Endothelial cell (in vitro differentiated cells): ENCODE measurements around the gene RABGGTB. TPM values are rescaled to one million over a fixed set of nuclear protein-coding genes. Genes with fewer than 3 reads are reported as not detected.
"Not testable (repeated sequence)": the region's sequence is repeated elsewhere in the genome, so short reads cannot be mapped to it uniquely, and the experiment has no call there.

Experiments used
- DNase-seq: peaks from one replicate; pipeline ENCODE4 v3.0.0; 2021; ENCODE audit warnings: low spot score
- H3K27ac Mint-ChIP-seq: one replicate; pipeline ENCODE4 v1.8.0; 2021; ENCODE audit warnings: mixed read lengths, inconsistent platforms; ENCODE audit not compliant: unreplicated experiment
- H3K27me3 Mint-ChIP-seq: one replicate; pipeline ENCODE4 v1.8.0; 2021; ENCODE audit warnings: mild to moderate bottlenecking, moderate library complexity, mixed read lengths, inconsistent platforms; ENCODE audit not compliant: unreplicated experiment
- H3K36me3 Mint-ChIP-seq: one replicate; pipeline ENCODE4 v1.8.0; 2021; ENCODE audit warnings: mild to moderate bottlenecking, low read depth, mixed read lengths, inconsistent platforms; ENCODE audit not compliant: unreplicated experiment
- H3K4me1 Mint-ChIP-seq: one replicate; pipeline ENCODE4 v1.8.0; 2021; ENCODE audit warnings: mild to moderate bottlenecking, mixed read lengths, inconsistent platforms; ENCODE audit not compliant: unreplicated experiment
- H3K4me3 Mint-ChIP-seq: one replicate; pipeline ENCODE4 v1.8.0; 2021; ENCODE audit warnings: mild to moderate bottlenecking, mixed read lengths, inconsistent platforms; ENCODE audit not compliant: unreplicated experiment
- H3K9me3 Mint-ChIP-seq: one replicate; pipeline ENCODE4 v1.8.0; 2021; ENCODE audit warnings: mixed read lengths, inconsistent platforms; ENCODE audit not compliant: unreplicated experiment
- CTCF ChIP-seq: fragments of 200-600 bp; sonication (generic); IDR thresholded peaks from one replicate; pipeline ENCODE4 v1.5.0; 2021; ENCODE audit warnings: antibody characterized with exemption; ENCODE audit not compliant: unreplicated experiment
- total RNA-seq: library from RNA; stranded (reverse); fragmentation: NEBNext Ultra II Directional; extraction: Animal tissue kit (Norgen Biotek cat#: 25700); gene quantifications from one replicate; pipeline ENCODE4 v1.2.1, GENCODE V29; 2021; ENCODE audit not compliant: unreplicated experiment

Gene RABGGTB
- total RNA-seq, 1 donor from 2014 or later: 49.2 TPM

- Mint-ChIP-seq H3K9me3 (no peaks in the 10 kb centered on the region), H3K27me3 (no peaks in the 10 kb centered on the region), H3K4me1 (peaks cover 6% of the 10 kb centered on the region), H3K27ac (no peak overlapping the region), H3K4me3 (no peak overlapping the region), H3K36me3 (no peaks in the 10 kb centered on the region)
- no peak for DNase-seq
- TF ChIP-seq CTCF: no peak
Measured at GRCh38 chr1:75812065-75812464, 26.0 kb downstream of the RABGGTB start.

GRCh38 chr1:75823596-75823995, 37.5 kb downstream of the RABGGTB start:
- H3K4me3 Mint-ChIP-seq, H3K36me3 Mint-ChIP-seq, H3K9me3 Mint-ChIP-seq, H3K27me3 Mint-ChIP-seq, DNase-seq, H3K27ac Mint-ChIP-seq, H3K4me1 Mint-ChIP-seq: not testable (repeated sequence)

GRCh38 chr1:75836528-75837100, 50.6 kb downstream of the RABGGTB start:
- no peaks in the 10 kb centered on the region for H3K27me3 Mint-ChIP-seq
- no peaks in the 10 kb centered on the region for H3K9me3 Mint-ChIP-seq
- no peak overlapping the region for H3K27ac Mint-ChIP-seq
- H3K4me1 Mint-ChIP-seq: peaks cover 3% of the 10 kb centered on the region
- no peaks in the 10 kb centered on the region for H3K36me3 Mint-ChIP-seq
- H3K4me3 Mint-ChIP-seq: no peak overlapping the region
- no peak for DNase-seq
- TF ChIP-seq CTCF: no peak

- Mint-ChIP-seq H3K27me3 (no peaks in the 10 kb centered on the region), H3K4me3 (no peak overlapping the region), H3K27ac (no peak overlapping the region), H3K9me3 (no peaks in the 10 kb centered on the region), H3K36me3 (no peaks in the 10 kb centered on the region), H3K4me1 (peaks cover 3% of the 10 kb centered on the region)
- TF ChIP-seq CTCF: no peak
- DNase-seq: no peak
Measured at GRCh38 chr1:75838079-75838478, 52.0 kb downstream of the RABGGTB start.

GRCh38 chr1:75841421-75841820, 55.4 kb downstream of the RABGGTB start:
- Mint-ChIP-seq H3K27ac (no peak overlapping the region), H3K27me3 (no peaks in the 10 kb centered on the region), H3K4me3 (no peak overlapping the region), H3K36me3 (no peaks in the 10 kb centered on the region), H3K9me3 (no peaks in the 10 kb centered on the region), H3K4me1 (peaks cover 3% of the 10 kb centered on the region)
- no peak for DNase-seq
- TF ChIP-seq CTCF: no peak

Other genes with a start within 250 kb of the RABGGTB start
- 3.4 TPM for gene SLC44A5, start 175.1 kb upstream of the RABGGTB start, total RNA-seq
- gene ACADM, start 61.5 kb upstream of the RABGGTB start, total RNA-seq: 53.5 TPM
- 0.44 TPM for gene MSH4, start 10.6 kb downstream of the RABGGTB start, total RNA-seq
- gene ASB17, start 146.1 kb downstream of the RABGGTB start, total RNA-seq: not detected